Aorta (tissue), 5 donors: ENCODE data around the gene IGSF11. TPM values are rescaled to one million over a fixed set of nuclear protein-coding genes. Genes with fewer than 3 reads are reported as not detected.
A peak's percentile ranks its signal among the peaks of the same experiment; 100 is the strongest.

ENCODE experiments used
- ATAC-seq: fragments of 200-7000 bp; cut with Tn5 transposase; one replicate; pipeline ENCODE4 v1.9.1; 2022; ENCODE audit warnings: moderate library complexity; ENCODE audit not compliant: low FRiP score
- DNase-seq, 2 donors: peaks; one replicate each; pipeline ENCODE4 v3.0.0-alpha.2; 2020
- H3K27ac ChIP-seq, 2 donors: one replicate each; pipeline ENCODE4 v1.5.1; 2013; ENCODE audit warnings: low read length in 2 of 2, mild to moderate bottlenecking in 2 of 2, moderate library complexity in 2 of 2, control low read depth in 1 of 2, inconsistent platforms in 1 of 2, low read depth in 1 of 2
- H3K27me3 ChIP-seq, 2 donors: one replicate each; pipeline ENCODE4 v1.6.1; 2013; ENCODE audit warnings: control low read depth in 1 of 2, low read length in 1 of 2, mild to moderate bottlenecking in 1 of 2, moderate library complexity in 1 of 2; ENCODE audit not compliant: insufficient read depth in 2 of 2, control insufficient read depth in 1 of 2
- H3K36me3 ChIP-seq, 2 donors: one replicate each; pipeline ENCODE4 v1.6.1; 2013; ENCODE audit warnings: control low read depth in 1 of 2, low read length in 1 of 2, mild to moderate bottlenecking in 1 of 2; ENCODE audit not compliant: insufficient read depth in 2 of 2, control insufficient read depth in 1 of 2
- H3K4me1 ChIP-seq, 2 donors: one replicate each; pipeline ENCODE4 v1.6.1; 2013; ENCODE audit warnings: low read length in 2 of 2, control low read depth in 1 of 2, mild to moderate bottlenecking in 1 of 2, moderate library complexity in 1 of 2; ENCODE audit not compliant: insufficient read depth in 2 of 2, control insufficient read depth in 1 of 2
- H3K4me3 ChIP-seq, 2 donors: one replicate each; pipeline ENCODE4 v1.5.1; 2013; ENCODE audit warnings: low read length in 2 of 2, control low read depth in 1 of 2, mild to moderate bottlenecking in 1 of 2
- H3K9me3 ChIP-seq: one replicate; pipeline ENCODE4 v1.6.1; 2013; ENCODE audit warnings: mild to moderate bottlenecking, low read length; ENCODE audit not compliant: control insufficient read depth
- WGBS, 2 donors: extraction: QIAGEN DNeasy Blood & Tissue Kit; methylation state at CpG; one replicate each; pipeline ENCODE4 v1.1.7; 2013; 5-methylcytosine and 5-hydroxymethylcytosine counted together
- intact Hi-C, 2 donors: fragments of 100-400 bp; cut with DNase I; formaldehyde crosslinking; loops; one replicate each; pipeline versions ENCODE4 v1.14.2 to v1.15.0; 2022
- polyA plus RNA-seq, 2 donors: library from polyadenylated mRNA; stranded (reverse); fragments of 200-250 nt; gene quantifications; one replicate each; pipeline ENCODE4 v1.2.3, GENCODE V29; 2013
- total RNA-seq, 2 donors: library from RNA; stranded (reverse); fragmentation: NEBNext Ultra II Directional; extraction: Animal tissue kit (Norgen Biotek cat#: 25700); gene quantifications; one replicate each; pipeline ENCODE4 v1.2.1, GENCODE V29; 2021
- donor health status: healthy with polysubstance abuse.
- donor health status: Bipolar disorder and iron deficiency.
- donor health status: DM: no; HTN: no; CAD: no.
- donor health status: DM: no; HTN: no; CAD: no.
- donor health status: DM: yes; HTN: yes; CAD: no.

IGSF11 gene
- total and polyA plus RNA-seq, 4 donors: 0.05 to 0.75 (median 0.42) TPM; not detected in 1

DNA sequence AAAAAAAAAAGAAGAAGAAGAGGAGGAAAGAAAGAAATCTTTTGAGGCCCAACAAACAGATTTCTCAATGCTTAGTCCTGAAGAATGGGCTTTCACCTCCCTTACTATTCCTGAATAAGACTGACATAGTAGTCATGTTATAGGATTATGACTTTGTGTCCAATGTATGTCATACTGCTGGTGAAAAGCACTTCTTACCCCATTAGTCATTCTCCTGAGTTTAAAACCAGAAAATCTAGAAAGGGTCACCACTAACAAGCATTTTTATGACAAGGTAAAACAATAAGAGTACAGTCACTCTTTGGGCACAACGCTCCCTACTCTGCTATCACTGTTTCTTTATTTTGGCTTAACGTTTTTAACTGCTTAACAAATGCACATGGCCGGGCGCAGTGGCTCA lies 88.2 kb downstream of the IGSF11 start:
- no peaks in the 10 kb centered on the region for H3K27me3 ChIP-seq
- no peaks in the 10 kb centered on the region for H3K4me1 ChIP-seq
- 70 to 72% methylated on average over 4 of the region's 4 CpGs for WGBS, 2 donors
- H3K4me3 ChIP-seq: no peak overlapping the region
- DNase-seq (no peak), ATAC-seq (no peak)
- H3K9me3 ChIP-seq: no peaks in the 10 kb centered on the region
- H3K27ac ChIP-seq: no peak overlapping the region
- H3K36me3 ChIP-seq: no peaks in the 10 kb centered on the region
- intact Hi-C loops: no loop called here

DNA sequence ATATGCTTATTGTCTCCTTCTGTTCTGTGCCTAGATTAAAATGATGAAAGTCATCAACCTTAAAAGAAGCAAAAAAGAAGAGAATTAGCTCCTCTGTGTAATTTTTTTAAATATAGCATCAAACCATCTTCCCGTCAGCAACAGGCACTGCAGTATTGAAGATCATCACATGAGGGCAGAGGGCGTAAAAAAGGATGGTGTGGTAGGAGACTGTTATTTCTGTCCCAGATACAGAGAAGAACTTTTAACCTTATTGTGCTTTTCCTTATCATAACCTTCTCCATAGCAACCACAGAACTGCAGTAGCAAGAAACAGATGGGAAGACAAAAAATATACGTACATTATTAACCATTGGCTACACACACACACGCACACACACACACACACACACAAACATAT lies 88.8 kb downstream of the IGSF11 start:
- H3K4me3 ChIP-seq: no peak overlapping the region
- no peaks in the 10 kb centered on the region for H3K4me1 ChIP-seq
- no peaks in the 10 kb centered on the region for H3K9me3 ChIP-seq
- 66 to 76% methylated on average over 4 of the region's 4 CpGs for WGBS, 2 donors
- H3K27ac ChIP-seq: no peak overlapping the region
- DNase-seq: no peak
- no peaks in the 10 kb centered on the region for H3K36me3 ChIP-seq
- ATAC-seq: no peak
- no peaks in the 10 kb centered on the region for H3K27me3 ChIP-seq
- intact Hi-C loops: no loop called here

DNA sequence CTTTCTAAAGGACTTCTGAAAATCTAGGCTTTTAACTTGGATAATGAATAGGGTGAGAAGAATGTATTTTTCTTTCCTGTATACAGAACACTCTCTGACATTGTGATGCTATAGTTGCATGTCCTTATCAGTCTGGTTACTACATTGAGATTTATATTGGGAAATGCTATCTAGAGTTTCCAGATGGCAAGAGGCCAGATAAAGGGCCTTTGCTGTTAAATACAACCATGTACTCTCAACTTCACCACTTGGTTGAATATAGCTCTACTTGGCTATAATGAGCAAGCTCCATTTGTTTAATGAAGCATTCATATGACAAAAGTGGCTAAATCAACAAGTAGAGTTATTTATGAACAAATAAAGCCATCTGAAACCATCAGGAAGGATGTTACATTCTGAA lies 91.0 kb downstream of the IGSF11 start:
- no peak overlapping the region for H3K27ac ChIP-seq
- no peaks in the 10 kb centered on the region for H3K36me3 ChIP-seq
- no peak for DNase-seq
- no peak overlapping the region for H3K4me3 ChIP-seq
- no peaks in the 10 kb centered on the region for H3K4me1 ChIP-seq
- no peaks in the 10 kb centered on the region for H3K27me3 ChIP-seq
- no peaks in the 10 kb centered on the region for H3K9me3 ChIP-seq
- intact Hi-C loops: no loop called here
- no peak for ATAC-seq

DNA sequence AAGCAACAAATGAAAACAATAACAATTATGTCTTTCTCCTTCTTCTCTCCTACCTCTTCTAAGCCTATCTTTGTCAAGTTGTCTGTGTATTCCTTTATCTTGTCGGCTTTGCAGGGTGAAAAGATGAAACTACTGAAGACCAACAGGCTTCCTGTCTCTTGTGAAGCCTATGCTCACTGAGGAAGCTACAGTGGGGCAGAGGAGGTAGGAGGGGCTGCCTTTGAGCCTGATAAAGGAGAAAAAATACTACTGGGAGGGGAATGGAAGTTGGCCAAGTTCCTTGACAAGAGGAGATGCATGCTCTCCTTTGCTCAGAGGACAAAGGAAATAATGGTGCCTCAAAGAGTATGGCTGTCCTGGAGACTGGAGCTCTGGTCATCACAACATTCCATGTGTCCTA lies 92.0 kb downstream of the IGSF11 start:
- no peaks in the 10 kb centered on the region for H3K9me3 ChIP-seq
- H3K27ac ChIP-seq: no peak overlapping the region
- H3K36me3 ChIP-seq: no peaks in the 10 kb centered on the region
- no peak overlapping the region for H3K4me3 ChIP-seq
- ATAC-seq (no peak), DNase-seq (no peak)
- no peaks in the 10 kb centered on the region for H3K4me1 ChIP-seq
- H3K27me3 ChIP-seq: no peaks in the 10 kb centered on the region
- 85 to 89% methylated on average over 1 of the region's 1 CpG for WGBS, 2 donors
- intact Hi-C loops: no loop called here

DNA sequence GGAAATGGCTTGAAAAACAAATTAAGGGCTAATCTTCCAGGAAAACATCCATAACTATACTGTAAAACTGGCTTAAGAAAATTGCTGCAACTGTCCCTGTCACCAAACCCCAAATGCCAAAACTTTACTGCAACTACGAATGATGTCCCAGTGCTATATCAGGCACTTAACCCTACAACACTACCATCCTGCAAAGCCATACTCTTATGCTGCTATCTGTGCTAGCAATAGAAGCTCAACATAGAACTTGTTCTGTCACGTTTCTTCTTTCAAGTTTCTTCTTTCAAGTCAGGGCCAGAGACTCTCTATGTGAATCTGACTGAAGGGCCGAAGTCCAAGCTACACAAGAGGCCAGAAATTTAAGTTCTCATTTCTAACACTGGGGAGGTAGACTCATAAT lies 92.5 kb downstream of the IGSF11 start:
- intact Hi-C loops: no loop called here
- H3K27ac ChIP-seq: no peak overlapping the region
- no peak for ATAC-seq

DNA sequence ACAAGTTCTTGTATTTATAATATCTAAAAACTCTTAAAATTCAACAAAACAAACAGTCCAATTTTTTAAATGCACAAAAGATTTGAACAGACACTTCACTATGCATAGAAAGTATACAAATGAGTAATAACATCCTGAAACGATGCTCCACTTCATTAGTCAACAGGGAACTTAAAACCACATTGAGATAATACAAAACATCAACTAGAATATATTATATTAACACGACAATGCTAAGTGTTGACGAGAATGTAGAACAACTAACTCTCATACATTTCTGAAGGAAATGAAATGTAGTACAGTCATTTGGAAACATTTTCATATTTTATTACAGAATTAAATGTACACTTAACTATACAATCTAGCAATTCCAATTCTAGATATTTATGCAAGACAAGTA lies 93.4 kb downstream of the IGSF11 start:
- 85 to 89% methylated on average over 3 of the region's 3 CpGs for WGBS, 2 donors

More for the DNA sequence above, 92.5 kb downstream of the IGSF11 start:
- Histone ChIP-seq H3K4me3 (no peak overlapping the region), H3K36me3 (no peaks in the 10 kb centered on the region), H3K4me1 (no peaks in the 10 kb centered on the region), H3K27me3 (no peaks in the 10 kb centered on the region), H3K9me3 (no peaks in the 10 kb centered on the region)
- DNase-seq: no peak
- 61 to 68% methylated on average over 3 of the region's 3 CpGs for WGBS, 2 donors

DNA sequence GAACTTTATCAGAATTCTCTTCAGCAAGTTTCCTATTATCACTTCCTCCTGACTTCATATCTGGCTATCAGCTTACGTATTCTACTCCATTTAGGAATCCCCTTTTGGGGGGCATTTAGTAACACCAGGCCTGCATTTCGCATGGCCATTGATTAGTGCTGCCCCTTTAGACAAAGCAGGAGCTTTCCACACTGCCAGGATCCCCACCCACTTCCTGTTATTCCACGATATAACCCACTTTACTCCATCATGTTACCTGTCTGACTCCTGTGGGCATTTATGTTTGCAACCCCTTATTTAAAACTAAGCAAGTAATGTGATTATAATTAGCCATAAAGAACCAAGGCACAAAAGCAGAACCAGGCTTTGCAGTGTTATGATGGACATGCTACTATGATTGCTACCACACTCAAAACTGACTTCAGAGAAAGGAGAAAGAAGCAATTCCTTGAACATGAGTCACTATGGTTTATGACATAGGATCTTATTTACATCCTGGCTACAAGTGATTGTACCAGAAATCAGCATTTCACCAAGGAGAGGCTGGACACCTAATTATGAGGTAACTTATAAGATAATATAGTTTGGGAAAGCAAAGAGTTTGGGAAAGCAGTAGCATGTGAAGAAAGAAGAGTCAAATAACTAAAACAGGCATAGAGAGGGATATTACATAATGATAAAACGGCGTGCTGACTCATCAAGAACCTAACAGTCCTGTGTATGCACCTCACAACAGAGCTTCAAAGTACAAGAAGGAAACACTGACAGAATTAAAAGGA lies 96.3 kb downstream of the IGSF11 start:
- ATAC-seq: no peak
- intact Hi-C loops: no loop called here
- no peak overlapping the region for H3K4me3 ChIP-seq
- no peaks in the 10 kb centered on the region for H3K4me1 ChIP-seq
- no peaks in the 10 kb centered on the region for H3K9me3 ChIP-seq
- H3K27ac ChIP-seq: no peak overlapping the region
- no peaks in the 10 kb centered on the region for H3K36me3 ChIP-seq
- no peaks in the 10 kb centered on the region for H3K27me3 ChIP-seq
- DNase-seq: no peak
- WGBS, 2 donors: 79% methylated on average over 5 of the region's 5 CpGs

More for the DNA sequence above, 93.4 kb downstream of the IGSF11 start:
- Histone ChIP-seq H3K9me3 (no peaks in the 10 kb centered on the region), H3K4me1 (no peaks in the 10 kb centered on the region), H3K4me3 (no peak overlapping the region), H3K27me3 (no peaks in the 10 kb centered on the region), H3K36me3 (no peaks in the 10 kb centered on the region), H3K27ac (no peak overlapping the region)
- intact Hi-C loops: no loop called here
- DNase-seq (no peak), ATAC-seq (no peak)

DNA sequence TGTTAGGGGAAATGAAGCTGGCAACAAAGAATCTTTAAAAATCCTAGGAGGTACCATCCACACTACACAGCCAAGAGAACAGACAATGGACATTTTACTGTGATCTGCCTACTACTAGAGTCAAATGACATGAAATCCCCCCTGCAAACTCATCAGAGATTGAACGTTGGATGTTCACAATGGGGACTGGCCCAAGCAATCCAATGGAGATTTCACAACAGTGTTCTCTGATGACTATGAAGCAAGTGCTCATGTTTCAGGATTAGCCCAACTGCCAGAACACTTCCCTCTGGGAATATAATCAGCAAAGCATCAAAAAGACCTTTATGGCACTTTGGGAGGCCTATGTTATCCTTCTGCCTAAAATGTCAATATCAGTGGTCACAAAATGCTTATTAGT lies 97.8 kb downstream of the IGSF11 start:
- H3K27ac ChIP-seq: no peak overlapping the region
- no peaks in the 10 kb centered on the region for H3K27me3 ChIP-seq
- no peak for ATAC-seq
- intact Hi-C loops: no loop called here
- H3K36me3 ChIP-seq: no peaks in the 10 kb centered on the region
- DNase-seq: no peak
- H3K4me1 ChIP-seq: no peaks in the 10 kb centered on the region
- WGBS, 2 donors: 54 to 55% methylated on average over 1 of the region's 1 CpG
- no peak overlapping the region for H3K4me3 ChIP-seq
- no peaks in the 10 kb centered on the region for H3K9me3 ChIP-seq

DNA sequence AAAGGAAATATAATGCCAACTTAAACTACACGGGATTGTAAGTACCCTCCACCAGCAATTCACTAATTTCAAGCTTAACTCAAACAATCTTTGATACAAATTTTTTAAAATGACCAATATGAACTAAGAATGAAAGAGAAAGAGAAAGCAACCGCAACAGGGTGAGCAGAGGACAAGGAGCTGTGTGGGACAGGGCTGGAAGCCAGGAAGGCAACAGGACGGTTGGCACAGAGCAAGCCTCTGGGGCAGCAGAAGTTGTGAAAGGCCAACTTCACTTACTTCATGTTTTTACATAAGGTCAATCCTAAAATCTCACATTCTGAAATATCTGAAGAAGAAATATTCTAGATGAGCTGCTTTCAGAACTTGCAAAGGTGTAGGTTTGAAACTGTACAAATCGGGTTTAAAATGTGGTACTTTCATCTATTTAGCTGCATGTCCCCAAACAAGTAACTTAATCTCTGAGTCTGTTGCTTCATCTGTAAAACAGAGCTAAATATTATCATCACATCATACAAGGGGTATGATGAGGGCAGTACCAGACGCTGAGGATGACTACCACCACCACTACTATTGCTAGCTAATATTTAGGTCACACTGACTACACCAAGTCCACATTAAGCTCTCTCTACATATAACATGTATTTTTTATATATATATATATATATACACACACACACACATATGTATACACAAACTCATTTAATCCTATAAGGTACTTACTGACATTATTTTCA lies 101.7 kb downstream of the IGSF11 start:
- H3K4me3 ChIP-seq: peak overlapping the region; percentile 36 to 59
- ATAC-seq: no peak

More for the DNA sequence above, 101.7 kb downstream of the IGSF11 start:
- no peaks in the 10 kb centered on the region for H3K36me3 ChIP-seq
- intact Hi-C loops: no loop called here
- WGBS, 2 donors: 24 to 32% methylated on average over 5 of the region's 5 CpGs
- DNase-seq: peak; percentile 54 to 68
- H3K27ac ChIP-seq: no peak overlapping the region
- no peaks in the 10 kb centered on the region for H3K9me3 ChIP-seq
- H3K4me1 ChIP-seq: no peaks in the 10 kb centered on the region
- no peaks in the 10 kb centered on the region for H3K27me3 ChIP-seq
